Hematopoietic multipotent progenitor cell treated with erythropoietin and hydrocortisone succinate and interleukin-3 and kit ligand, for 17 days (in vitro differentiated cells): ENCODE measurements around the gene MDP1.

Source experiments
- DNase-seq: peaks from one replicate; pipeline ENCODE4 v3.0.0-alpha.2; 2015; ENCODE audit warnings: low spot score

MDP1 gene

DNA sequence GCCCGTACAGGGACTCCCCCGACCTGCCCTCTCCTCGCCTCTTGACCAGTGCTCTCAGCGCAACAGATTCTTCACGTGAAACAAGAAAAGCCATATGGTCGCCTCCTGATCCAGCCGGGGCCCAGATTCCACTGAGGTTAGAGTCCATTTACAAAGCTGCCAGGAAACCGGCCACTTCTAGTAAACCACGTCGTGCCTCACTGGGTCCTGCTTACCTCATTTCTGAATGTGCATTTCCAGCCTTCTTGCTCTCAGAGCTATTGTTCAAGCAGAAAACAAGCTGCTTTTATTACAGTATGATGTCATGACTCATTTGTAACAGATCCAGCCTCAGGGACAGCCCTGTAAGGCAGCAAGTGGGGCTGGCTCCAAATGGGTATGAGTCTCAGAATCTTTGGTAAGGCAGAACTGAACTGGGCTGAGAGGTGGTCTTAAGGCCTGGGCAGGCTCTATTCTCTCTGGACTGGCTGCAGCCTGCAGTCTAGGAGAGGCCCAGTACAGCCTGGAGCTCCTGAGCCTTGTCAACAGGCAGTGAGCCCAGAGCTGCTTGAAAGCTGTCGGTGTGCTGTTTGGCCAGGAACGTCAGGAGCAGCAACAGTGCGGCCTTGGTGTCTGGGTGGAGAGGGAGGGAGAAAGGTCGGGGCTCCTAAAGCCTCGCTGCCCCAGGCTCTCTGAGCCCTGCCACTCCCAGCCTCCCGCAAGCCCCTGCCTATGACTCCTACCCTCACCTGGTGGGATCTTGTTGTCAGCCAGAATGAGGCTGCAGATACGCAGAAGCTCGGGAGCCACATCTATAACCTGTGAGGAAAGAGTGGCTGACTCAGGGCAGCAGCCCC, 35.7 kb downstream of the MDP1 start:
- no peak for DNase-seq

GRCh38 chr14:24179294-24179960, 36.4 kb downstream of the MDP1 start:
- no peak for DNase-seq

DNA sequence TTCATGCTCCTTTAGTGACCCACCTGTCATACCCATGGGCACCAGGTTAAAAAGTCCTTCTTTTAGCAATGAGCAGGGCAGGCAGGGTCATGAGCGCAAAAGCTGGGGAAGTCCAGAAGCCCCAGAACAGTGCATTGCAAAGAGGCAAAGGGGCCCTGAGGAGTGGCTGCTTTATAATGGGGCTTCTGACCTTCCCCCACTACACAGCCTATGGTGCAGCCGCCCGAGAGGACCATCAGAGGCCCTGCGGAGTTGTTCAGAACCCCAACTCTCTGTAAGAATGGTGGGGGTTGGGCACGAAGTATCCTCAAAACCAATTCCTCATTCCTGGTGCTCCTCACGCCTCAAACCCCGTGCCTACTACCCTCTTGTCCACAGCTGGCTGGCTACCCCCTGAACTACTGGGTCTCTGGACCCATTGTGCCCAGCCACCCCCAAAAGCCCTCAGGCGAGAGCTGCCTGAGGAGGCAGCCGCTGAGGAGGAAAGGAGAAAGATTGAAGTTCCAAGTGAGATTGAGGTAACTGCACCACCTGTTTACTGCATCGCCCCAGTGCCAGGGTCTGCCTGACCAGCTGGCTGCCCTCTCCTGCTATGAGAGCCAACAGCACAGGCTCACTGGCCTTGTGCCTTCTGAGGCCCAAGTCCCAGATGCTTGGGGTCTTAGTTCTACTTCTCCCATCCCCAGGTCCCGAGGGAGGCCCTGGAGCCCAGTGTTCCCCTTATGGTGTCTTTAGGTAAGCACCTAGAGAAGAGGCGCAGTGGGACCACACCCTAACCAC, 37.3 kb downstream of the MDP1 start:
- no peak for DNase-seq

GRCh38 chr14:24177891-24178290, 38.0 kb downstream of the MDP1 start:
- DNase-seq, result no peak

DNA sequence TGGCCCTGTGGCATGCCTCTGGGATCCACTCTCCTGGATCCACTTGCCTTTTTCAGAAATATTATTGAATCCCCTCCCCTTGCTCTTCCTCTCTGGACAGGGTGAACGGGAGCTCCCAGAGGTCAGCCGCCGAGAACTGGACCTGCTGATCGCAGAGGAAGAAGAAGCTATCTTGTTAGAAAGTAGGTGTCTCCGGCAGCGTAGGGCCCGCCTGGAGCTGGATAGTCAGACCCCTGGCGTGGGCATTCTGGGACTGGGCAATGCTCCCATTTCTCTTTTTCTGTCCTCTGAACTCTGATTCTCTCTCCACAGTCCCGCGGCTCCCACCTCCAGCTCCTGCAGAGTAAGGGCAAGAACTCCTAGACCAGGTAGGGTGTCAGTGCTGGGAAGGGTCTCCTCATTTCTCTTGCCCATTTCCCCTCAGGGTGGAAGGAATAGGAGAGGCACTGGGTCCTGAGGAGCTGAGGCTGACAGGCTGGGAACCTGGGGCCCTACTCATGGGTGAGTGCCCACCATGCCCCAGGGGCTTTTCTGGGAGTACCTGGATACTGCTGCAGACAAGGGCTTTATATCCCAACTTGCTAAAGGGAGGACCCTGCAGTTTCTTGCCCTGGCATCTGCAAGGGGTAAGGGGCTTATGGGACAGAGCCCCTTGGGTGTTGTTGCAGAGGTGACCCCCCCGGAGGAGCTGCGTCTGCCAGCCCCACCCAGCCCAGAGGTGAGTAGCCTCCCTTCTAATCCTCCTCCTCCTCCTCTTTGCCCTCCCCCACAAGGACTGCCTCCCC, 38.6 kb downstream of the MDP1 start:
- DNase-seq, result no peak

GRCh38 chr14:24176599-24176998, 39.3 kb downstream of the MDP1 start:
- DNase-seq, result no peak

DNA sequence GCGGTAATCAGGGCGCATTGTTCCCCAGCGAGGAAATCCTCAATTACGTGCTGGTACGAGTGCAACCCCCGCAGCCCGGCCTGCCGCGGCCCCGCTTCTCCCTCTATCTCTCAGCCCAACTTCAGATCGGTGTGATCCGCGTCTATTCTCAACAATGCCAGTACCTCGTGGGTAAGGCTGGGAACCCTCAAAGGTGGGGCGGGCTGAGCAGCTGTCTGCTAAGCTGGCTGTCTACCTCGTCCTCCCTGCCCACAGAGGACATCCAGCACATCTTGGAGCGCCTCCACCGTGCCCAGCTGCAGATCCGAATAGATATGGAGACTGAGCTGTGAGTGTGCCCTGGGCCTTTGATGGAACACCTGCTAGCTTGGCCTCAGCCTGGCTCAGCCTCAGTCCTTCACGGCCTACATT, 43.0 kb downstream of the MDP1 start:
- no peak for DNase-seq

GRCh38 chr14:24172261-24172860, 43.5 kb downstream of the MDP1 start:
- DNase-seq, result no peak

GRCh38 chr14:24171422-24172260, 44.2 kb downstream of the MDP1 start, which contains the start of gene REC8:
Gene REC8, plus strand, starts transcription at chr14:24172080. Its CDS starts 473 bp downstream, at chr14:24172553.
- peak; percentile 25 for DNase-seq

DNA sequence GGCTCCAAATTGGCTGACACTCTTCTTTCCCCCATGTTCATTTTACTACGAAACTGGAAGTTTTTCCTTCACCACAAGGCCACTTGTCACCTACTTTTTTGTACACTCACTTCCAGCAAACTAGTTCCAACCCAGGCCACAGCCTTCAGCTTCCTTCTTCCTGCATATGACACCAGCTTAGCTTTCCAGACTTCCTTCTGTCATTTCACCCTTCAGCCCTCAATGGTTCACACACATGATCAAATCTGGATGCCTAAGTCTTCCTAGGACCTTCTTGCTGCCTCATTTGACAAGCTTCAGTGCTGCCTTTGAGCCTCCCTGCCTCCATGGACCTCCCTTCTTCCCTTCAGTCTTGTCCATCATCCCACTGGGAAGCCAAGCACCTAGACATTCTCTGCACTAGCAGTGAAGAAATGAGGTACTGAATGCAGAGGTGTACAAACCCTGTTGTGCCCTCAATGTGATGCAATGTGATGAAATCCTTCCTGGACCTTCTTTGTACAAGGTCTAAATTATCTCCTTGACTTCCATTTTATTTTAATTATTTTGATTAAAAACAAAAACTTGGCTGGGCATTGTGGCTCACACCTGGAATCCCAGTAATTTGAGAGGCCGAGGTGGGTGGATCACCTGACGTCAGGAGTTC, 48.3 kb downstream of the MDP1 start:
- DNase-seq, result peak; percentile 22

- DNase-seq, result no peak
Measured at GRCh38 chr14:24165785-24166184, 50.1 kb downstream of the MDP1 start.

DNA sequence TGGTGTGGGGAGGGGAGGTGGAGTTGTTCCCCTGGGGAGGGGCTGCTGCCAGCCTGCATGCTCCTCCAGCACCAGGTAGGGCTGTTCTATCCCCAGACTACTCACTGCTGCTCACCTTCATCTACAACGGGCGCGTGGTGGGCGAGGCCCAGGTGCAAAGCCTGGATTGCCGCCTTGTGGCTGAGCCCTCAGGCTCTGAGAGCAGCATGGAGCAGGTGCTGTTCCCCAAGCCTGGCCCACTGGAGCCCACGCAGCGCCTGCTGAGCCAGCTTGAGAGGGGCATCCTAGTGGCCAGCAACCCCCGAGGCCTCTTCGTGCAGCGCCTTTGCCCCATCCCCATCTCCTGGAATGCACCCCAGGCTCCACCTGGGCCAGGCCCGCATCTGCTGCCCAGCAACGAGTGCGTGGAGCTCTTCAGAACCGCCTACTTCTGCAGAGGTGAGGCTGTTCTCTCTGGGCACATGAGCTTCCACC, 51.3 kb downstream of the MDP1 start:
- DNase-seq, result no peak
